HG02759 (cell line): Measurements from ENCODE around the gene CD69.
"Not testable (repeated sequence)": the region's sequence is repeated elsewhere in the genome, so short reads cannot be mapped to it uniquely, and the experiment has no call there.

ENCODE experiments used
- ATAC-seq: cut with Tn5 transposase; IDR thresholded peaks from one replicate; pipeline ENCODE4 v1.9.1; 2021; ENCODE audit warnings: mild to moderate bottlenecking, moderate library complexity; ENCODE audit not compliant: unreplicated experiment

Gene CD69

GRCh38 chr12:9751204-9752144 lies 9.2 kb downstream of the CD69 start:
- ATAC-seq = no peak

GRCh38 chr12:9750276-9751203 lies 10.2 kb downstream of the CD69 start:
- peak; percentile 70 for ATAC-seq

- no peak for ATAC-seq
Observed at GRCh38 chr12:9749640-9750039, 11.1 kb downstream of the CD69 start.

- ATAC-seq = no peak
Observed at GRCh38 chr12:9745199-9745598, 15.5 kb downstream of the CD69 start.

- peak; percentile 40 for ATAC-seq
Observed at GRCh38 chr12:9742661-9743060, 18.0 kb downstream of the CD69 start.

GRCh38 chr12:9741726-9742125 lies 19.0 kb downstream of the CD69 start:
- peak; percentile 87 for ATAC-seq

GRCh38 chr12:9740106-9740750 lies 20.5 kb downstream of the CD69 start:
- ATAC-seq = no peak

GRCh38 chr12:9739404-9740105 lies 21.1 kb downstream of the CD69 start:
- ATAC-seq = not testable (repeated sequence)

GRCh38 chr12:9738905-9739304 lies 21.8 kb downstream of the CD69 start:
- not testable (repeated sequence) for ATAC-seq

GRCh38 chr12:9736936-9737705 lies 23.6 kb downstream of the CD69 start:
- no peak for ATAC-seq

GRCh38 chr12:9735601-9736000 lies 25.1 kb downstream of the CD69 start:
- no peak for ATAC-seq

- peak; percentile 53 for ATAC-seq
Observed at GRCh38 chr12:9732921-9733461, 27.7 kb downstream of the CD69 start, which contains the start of gene CLECL1. CLECL1 (minus strand) TSS chr12:9733097.

- no peak for ATAC-seq
Observed at GRCh38 chr12:9731797-9732196, 28.9 kb downstream of the CD69 start.

GRCh38 chr12:9731393-9731792 lies 29.3 kb downstream of the CD69 start:
- ATAC-seq = no peak

- ATAC-seq = no peak
Observed at GRCh38 chr12:9730591-9730990, 30.1 kb downstream of the CD69 start.

- ATAC-seq = no peak
Observed at GRCh38 chr12:9730011-9730410, 30.7 kb downstream of the CD69 start.

GRCh38 chr12:9729082-9729481 lies 31.6 kb downstream of the CD69 start:
- no peak for ATAC-seq

GRCh38 chr12:9727813-9728212 lies 32.9 kb downstream of the CD69 start:
- no peak for ATAC-seq

- no peak for ATAC-seq
Observed at GRCh38 chr12:9725213-9725870, 35.4 kb downstream of the CD69 start.
